Stimulated activated naive CD8-positive, alpha-beta T cell treated with anti-CD3 and anti-CD28 coated beads, Interleukin-15, Interleukin-2, amounts not matched to agents 100 U/mL and 50 U/mL, for 24 hours (primary cell): ENCODE measurements around the gene OR9Q1.

Experiments used
- ATAC-seq: fragments of 150-1000 bp; cut with Tn5 transposase; one replicate; pipeline ENCODE4 v1.10.0; 2021
- DNase-seq: peaks from one replicate; pipeline ENCODE4 v3.0.0; 2021

OR9Q1 gene

DNA sequence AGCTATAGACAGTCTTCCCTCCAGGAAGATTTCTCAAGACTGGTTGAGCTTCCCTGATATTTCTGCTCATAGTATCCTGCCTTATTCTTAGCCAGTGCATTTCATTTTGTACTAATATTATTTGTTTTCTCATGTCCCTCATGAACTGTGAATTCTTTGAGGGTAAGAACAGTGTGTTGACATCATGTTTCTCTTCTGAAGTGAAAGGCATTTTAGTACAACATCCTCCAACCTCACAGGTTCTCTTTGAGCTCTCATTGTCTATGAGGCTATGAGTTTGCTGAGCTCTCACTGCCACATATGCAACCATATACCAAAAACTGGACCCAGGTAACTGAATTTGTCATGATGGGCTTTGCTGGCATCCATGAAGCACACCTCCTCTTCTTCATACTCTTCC is 7.0 kb downstream of the OR9Q1 start, which contains the start of gene OR6Q1:
TSS of gene OR6Q1 (plus strand) at position 301 of the 400 bp plus-strand sequence. CDS start at position 301, 0 bp downstream.
- DNase-seq (no peak), ATAC-seq (no peak)

DNA sequence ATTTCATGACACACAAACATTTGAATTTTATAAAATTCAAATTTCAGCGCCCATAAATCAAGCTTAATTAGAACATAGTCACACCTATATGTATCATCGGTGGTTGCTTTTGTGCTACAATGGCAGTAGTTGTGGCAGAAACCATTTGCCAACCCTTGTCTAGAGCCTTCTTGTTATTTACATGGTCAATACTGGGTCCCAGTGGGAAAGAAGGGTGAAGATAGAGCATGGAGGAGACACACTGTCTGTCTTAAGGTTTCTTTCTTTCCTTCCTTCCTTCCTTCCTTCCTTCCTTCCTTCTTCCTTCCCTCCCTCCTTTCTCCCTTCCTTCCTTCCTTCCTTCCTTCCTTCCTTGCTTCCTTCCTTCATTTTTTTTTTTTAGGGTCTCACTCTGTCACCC is 10.8 kb downstream of the OR9Q1 start:
- ATAC-seq = no peak
- DNase-seq = no peak

DNA sequence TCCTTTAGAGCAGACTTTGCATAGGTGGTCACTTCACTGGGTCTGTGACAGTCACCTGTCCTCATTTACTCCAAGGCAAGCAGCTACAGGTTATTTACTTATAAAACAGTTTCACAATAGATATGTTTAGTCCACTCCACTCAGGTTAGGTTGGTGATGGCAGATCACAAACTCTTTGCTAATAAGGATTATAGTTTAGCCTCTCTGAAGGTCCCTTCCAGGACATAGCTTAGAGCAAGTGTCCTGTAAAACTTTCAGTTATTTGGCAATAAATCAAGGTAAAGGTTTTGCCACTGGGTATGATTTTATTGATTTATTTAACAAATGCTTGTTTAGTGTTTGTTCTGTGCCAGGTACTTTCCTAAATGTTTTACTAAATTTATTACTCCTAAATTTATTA is 15.9 kb downstream of the OR9Q1 start:
- DNase-seq (no peak), ATAC-seq (no peak)

DNA sequence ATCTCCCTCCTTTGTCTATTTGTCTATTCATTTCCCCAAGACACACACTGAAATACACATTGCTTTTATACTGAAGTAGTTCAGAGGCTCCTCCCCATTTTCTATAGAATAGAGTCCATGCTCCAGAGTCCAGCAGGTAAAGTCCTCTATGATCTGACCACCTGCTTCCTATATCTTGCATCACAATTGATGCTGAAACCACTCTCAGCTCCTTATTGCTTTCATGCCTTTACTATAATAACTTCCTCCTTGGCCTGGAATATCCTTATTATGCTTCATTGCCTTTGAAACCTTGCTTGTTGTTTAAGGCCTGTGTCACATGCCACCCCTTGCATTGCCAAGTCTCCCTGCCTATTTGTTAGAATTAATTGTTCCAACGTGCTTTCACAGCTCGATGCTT is 19.7 kb downstream of the OR9Q1 start:
- DNase-seq (no peak), ATAC-seq (no peak)

DNA sequence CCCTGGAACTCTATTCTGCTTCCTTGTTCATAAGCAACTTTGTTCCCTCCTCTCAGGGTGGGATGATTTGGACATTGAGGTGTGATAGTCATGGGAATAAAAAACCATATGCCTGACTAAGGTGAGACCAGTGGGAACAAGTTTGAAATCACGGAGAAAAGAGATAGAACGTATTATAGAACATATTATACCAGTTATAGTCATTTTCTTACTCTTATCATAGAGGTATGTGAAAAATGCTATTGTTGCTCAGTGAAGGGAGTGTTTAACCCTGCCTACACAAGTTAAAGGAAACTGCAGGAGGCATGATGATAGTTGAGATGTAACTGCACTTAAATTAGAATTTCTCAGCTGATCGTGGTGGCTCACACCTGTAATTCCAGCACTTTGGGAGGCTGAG is 22.6 kb downstream of the OR9Q1 start:
- ATAC-seq (no peak), DNase-seq (no peak)

DNA sequence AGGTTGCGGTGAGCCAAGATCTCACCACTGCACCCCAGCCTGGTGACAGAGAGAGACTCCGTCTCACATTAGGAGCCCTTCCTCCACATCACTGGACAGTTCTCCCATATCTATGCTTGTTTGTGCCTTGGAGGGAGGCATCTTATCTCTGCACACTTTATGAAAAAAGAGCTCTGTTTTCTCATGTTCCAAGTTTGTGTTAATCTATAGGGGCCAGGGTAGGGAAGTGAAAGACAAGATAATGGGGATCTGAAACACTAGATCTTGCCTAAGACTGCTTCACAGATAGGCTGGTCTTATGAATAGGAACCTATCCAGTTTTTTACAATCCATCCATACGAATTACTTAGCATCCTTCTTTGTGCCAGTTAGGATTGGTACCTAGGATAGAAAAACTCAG is 24.1 kb downstream of the OR9Q1 start:
- DNase-seq = no peak
- ATAC-seq = no peak

DNA sequence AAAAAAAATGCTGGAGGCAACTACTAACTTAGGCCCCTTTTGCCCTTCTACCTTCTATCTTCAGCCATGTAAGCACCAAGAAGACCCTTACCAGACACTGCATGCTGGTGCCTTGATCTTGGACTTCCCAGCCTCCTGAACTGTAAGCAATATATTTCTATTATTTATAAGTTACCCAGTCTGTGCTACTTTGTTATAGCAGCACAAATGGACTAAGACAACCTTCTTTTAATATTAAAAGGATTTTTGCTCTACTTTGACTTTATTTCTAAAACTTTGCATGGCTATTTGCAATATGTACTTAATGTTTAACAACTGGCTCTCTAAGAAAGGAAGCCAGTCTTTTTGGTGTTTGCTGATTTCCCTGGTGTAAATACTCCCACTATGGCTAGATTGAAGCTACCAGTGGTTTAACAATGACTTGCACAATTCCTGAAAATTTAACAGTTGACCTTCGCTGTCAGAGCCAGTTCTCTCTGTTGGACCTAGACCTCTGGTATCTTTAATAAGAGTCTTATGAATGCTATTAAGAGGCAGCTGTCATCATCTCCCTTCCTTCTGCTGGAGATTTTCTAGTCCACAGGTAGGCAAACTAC is 32.2 kb downstream of the OR9Q1 start:
- no peak for DNase-seq
- ATAC-seq = no peak

DNA sequence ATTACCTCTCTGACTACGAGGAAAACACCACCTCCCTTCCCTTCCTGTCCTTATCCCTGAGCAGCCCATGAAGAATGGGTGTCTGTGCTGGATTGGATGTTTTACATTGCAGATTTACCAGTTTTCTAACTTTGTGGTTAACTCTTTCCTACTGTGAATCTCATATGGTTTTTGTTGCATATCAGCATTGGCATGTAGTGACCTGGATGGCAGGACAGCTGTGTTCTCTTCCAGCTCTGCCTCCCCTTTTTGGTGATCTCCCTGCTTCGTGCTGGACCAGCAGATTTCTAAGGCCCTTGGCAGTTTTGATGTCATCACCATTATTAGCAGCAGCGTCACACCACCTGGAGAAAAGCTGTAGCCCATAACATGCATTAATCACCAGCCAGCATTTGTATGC is 33.8 kb downstream of the OR9Q1 start:
- DNase-seq = no peak
- ATAC-seq = no peak

DNA sequence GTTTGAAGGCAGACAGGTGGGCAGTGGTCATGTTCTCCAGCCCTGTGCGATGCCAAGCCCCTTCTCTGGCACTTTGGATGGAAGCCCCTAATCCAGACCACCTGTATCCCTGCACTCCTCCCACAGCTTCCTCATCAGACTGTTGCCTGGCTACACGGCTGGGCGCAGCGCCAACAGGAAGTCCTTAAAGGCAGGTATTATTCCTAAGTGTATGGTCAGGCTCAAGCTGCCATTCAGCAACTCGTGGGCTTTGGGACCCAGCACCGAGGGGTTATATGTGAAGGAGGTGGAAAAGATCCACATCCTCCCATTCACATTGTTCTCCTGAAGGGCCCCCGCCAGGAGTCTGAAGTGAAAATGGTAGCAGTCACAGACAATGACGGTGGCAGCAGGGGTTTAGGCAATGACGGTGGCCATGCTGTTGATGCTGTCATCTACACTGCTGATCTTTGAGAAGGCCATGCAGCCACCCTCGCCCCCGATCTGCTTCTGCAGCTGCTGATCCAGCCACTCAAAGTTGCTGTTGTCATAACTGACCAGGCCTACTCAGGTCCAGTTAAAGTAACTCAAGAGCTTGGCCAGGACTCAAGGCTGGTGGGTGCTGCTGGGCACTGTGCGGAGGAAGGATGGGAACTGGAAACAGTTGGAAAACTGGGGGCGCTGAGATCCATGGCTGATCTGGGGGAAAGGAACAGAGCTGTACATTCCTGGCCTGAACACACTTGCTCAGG is 34.8 kb downstream of the OR9Q1 start:
- ATAC-seq (no peak), DNase-seq (no peak)

DNA sequence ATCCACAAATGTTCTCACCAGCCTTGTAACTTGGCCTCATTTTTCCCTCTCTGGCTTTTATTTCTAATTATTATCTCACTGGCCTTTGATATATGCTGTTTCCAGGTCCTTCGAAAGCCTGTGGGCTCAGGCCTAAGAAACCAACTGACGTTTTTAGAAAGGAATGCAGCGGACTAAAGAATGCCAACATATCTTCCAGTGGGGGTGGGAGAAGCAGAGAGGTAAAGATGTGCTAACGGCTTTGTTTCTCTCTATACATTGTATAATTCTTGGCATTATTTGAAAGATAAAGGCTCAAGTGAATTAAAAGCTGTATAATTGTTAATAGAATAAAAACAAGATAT is 35.3 kb downstream of the OR9Q1 start:
- DNase-seq = no peak
- ATAC-seq = no peak

DNA sequence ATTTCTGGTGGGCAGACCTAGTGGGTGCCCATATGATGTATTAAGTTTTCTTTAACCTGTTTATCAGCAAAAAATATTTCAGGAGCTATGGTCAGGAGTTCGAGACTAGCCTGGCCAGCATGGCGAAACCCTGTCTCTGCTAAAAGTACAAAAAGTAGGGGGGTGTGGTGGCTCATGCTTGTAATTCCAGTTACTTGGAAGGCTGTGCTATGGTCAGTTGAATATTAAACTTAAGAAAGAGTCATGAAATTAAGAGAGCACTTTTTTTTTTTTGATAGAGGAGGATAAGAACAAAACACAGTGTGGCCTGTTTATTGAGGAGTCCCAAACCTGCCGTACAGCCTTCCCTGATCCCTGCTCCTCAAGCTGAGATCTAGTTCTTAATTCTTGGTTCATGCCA is 36.9 kb downstream of the OR9Q1 start:
- DNase-seq (no peak), ATAC-seq (no peak)

DNA sequence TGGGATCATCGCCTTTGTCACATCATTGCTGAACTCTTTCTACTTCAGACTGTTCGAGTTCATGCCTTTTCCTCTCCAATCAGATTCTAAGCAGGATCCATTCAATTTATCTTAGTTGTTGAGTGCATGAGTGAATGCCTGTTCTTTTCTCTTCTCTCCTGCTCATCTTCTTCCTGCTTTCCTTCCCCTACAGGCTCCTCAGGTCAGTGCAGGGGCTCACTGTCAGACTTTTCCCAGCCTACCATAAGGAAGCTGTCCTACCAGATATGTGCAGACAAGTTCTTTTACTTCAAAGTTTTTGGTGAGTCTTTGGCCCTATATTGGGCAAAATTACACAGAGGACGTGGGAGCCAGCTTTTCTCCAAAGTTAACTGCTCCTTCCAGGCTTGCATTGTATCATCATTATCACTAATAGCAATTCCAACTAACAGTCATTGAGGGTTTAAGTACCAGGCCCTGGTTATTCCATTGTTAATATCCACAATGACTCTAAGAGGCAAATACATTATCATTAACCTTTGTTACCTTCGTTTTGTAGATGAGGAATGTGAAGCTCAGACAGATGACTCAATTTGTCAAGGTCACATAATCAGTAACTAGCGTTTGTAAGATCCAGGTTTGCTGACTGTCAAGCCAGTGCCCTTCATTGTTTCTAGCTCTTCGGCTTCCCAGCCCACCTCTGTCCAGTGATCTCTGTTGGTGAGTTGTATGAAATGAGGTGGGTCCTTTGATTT is 37.4 kb downstream of the OR9Q1 start:
- DNase-seq (no peak), ATAC-seq (no peak)

DNA sequence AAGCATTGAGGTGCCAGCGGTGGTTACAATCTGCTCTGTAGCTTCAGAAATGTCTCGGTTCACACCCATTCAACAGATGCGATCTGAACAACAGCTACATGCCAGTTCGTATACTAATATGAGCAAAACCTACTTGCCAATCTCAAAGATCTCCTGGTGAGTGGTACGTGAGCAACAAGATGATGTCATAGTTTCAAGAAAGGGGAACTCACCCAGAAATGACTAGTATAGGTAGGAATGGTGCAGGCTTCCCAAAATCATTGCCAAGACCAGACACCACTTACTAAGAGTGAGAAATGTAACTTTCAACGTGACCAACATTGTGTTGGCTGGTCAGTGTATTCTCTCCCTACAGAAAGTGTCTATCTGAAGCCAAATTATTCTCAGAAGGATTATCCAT is 38.1 kb downstream of the OR9Q1 start:
- DNase-seq (no peak), ATAC-seq (no peak)

DNA sequence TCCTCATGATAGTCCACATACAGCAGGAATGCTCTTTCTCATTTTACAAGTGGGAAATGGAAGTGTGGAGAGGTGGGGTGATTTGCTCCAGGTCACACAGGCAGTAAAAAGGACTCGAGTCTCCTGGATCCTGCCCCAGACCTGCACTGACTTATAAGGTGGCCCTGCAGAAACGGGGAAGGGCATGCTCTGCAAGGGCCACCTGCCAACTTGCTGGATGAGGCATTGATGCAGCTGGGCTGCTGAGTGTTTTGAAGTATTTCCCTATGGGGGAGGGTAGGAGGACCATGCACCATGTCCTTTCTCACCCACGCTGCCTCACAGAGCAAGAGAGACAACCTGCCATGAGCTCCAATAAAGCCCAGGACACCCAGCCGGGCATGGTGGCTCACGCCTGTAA is 44.0 kb downstream of the OR9Q1 start:
- DNase-seq (no peak), ATAC-seq (no peak)

DNA sequence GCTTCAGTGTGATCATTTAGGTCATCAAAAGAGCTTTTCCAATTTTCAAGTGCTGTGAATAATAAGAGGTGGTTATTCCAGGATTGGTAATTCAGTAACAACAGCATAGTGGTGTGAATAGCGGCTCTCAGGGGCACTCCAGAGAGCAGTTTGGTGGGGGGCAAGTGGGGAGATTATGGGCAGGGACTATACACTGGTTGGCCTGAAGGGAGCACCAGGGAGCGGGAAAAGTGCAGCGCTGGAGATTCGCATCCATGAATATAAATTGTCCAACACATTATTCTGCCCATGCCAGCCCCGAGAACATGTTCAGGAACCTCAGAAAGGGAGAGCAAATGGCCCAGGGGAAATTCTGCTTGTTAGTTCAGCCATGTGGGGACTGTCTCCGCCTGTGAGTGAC is 45.0 kb downstream of the OR9Q1 start:
- ATAC-seq (no peak), DNase-seq (no peak)

DNA sequence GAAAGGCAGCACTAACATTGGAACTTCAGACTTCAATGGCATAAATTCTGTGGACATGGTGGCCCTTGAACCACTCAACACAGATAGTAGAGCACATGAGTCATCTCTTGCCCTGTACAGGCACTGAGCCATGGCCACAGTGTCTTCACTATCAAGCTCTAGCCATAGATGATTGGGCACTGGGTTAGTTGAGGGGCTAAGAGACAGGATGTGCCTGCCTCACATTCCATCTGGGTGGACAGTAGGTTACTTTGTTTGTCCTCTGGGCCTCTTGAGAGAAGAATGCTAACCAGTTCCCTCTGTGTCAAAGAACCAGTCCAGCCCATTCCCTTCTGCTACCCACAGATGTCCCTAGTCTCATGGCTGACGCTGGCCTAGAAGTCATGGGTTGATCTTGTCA is 46.9 kb downstream of the OR9Q1 start:
- DNase-seq = no peak
- ATAC-seq = no peak

DNA sequence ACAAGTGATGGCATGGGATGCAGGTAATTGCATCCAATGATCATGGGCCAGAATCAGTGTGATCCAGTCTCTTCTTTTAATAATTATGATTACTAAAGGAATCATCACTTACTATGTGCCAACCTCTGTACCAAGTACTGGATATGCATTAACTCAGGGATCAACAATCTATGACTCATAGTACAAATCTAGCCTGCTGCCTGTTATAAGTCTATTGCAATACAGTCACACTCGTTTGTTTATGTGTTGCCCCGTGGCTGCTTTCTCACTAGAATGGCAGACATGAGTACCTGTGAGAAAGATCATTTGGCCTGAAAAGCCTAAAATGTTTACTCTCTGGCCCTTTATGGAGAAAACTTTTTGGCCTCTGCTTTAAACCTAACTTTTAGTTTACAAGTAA is 52.1 kb downstream of the OR9Q1 start:
- no peak for ATAC-seq
- no peak for DNase-seq

DNA sequence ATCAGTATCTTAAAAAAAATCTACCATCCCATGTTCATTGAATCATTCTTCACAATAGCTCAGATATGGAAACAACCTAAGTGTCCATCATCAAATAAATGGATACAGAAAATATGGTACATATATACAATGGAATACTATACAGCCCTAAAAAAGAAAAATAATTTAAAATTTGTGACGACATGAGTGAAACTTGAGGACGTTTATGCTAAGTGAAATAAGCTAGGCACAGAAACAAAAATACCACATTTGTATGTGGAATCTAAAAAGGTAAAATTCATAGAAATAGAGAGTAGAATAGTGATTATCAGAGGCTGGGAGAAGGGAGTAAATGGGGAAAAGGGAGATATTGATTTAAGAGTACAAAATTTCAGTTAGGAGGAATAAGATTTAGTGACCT is 62.8 kb downstream of the OR9Q1 start:
- no peak for DNase-seq
- ATAC-seq = no peak

DNA sequence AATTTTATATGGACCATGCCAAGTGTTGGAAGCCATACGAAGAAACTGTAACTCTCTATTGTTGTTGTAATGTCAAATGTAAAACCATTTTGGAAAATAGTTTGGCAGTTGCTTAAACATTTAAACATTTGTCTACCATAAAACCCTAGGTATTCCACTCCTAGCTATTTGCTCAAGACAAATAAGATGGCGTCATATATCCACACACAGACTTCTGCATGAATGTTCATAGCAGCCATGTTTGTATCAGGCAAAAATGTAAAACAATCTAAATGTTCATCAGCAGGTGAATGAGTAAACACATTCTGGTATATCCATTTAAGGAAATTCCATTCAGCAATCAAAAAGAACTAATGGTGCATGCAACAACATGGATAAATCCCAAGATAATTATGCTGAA is 73.8 kb downstream of the OR9Q1 start:
- ATAC-seq (no peak), DNase-seq (no peak)

DNA sequence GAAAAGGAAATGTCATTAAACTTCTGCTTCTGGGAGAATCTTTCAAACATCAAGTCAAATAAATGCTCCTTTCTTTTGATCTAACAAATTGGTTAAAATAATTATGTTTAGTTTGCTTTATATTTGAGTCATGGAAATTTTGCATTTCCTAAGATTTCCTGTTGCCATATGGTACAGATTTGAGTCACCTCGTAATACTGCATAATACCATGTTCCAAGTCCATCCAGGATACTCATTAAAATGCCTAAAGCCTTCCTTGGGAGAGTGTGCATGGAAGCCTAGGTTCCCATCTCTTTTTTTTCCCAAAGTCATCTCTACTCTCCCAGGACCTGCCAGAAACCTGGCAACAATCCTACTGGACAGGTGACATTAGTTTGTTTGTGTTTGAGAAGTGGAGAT is 97.4 kb downstream of the OR9Q1 start:
- ATAC-seq = no peak

DNA sequence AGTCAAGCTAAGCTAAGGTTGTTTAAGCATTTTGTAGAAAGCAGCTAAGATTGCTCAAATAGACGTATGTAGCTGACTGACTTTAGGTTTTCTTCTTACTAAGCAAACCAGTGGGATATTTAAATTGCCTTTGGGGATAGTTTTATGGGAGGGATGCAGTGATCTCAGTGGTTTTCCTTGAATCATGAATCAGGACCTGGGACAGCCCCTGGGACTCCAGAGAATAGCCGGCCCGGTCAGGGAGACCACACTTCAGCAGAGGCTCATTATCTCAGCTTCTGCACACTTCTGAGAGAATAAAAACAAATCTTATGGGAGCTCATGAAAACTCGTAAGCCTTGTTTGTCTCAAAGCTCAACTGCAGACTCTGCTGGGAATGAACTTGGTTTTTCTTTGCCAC is 101.8 kb downstream of the OR9Q1 start, which contains the start of gene OR9I1:
TSS of gene OR9I1 (minus strand) at position 62 of the 400 bp plus-strand sequence. CDS start 6,086 bp downstream, outside the sequence.
- no peak for ATAC-seq
- no peak for DNase-seq

More for the DNA sequence above, 97.4 kb downstream of the OR9Q1 start:
- DNase-seq = no peak

DNA sequence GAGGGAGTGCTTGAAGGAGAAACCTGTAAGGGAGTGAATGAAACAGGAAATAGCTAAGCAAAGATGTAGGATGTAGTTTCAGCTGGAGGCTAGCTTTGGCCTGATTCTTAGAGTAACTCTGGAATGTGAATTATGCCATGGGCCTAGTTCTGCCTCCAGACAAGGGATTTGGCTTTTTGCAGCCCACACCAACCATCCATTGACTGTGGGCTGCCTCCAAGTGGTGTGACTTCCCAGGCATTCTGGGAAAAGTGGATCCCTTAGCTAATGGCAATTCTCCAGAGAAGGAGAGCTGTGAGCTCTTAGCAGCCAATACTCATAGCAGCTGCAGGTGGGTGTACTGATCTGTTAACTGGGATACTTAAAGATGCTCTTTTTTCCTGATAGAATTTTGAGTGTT is 103.7 kb downstream of the OR9Q1 start:
- ATAC-seq (no peak), DNase-seq (no peak)

DNA sequence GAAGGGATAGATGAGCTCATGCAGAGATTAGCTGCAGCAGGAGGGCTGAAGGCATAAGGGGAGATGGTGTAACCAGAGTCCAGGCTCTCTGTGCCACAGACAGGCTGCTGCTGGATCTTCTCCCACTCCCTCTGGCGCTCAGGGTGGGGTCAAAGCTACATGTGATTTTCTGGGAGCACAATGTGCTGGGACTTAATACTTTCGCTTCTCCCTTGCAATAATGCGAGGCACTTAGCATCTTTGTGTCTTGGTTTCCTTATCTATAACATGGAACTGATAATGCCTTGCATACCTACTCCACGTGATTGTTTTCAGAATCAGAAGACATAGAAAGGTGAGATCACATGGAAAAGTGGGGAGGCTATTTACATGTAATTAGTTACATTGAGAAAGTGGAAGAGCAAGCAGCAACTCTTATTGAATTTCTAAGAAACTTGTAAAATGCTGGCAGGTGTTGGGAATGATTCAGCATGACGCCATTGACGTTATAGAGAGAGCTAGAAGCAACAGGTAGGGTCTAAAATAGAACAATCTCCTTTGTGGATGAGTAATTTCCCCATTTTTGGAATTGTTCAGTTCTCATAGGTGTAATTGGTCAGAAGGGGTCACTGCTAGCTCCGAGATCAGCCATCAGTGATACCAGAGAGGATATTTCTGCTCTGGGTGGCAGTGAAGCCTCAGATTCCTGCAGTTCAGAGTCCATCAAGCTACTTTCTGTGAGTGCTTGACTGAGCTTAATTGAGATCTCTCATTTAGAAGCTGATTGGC is 109.8 kb downstream of the OR9Q1 start:
- ATAC-seq = no peak

More for the DNA sequence above, 109.8 kb downstream of the OR9Q1 start:
- no peak for DNase-seq
